Dendritic cell treated with granulocyte-macrophage colony-stimulating factor and Interleukin-4, amounts not matched to agents 40 ng/mL and 50 ng/mL, for 4 days (primary cell): ENCODE results near the gene EIF3I.

Source experiments
- H3K27ac Mint-ChIP-seq: one replicate; pipeline ENCODE4 v1.8.0; 2022; ENCODE audit warnings: mild to moderate bottlenecking, mixed read lengths
- H3K27me3 Mint-ChIP-seq: one replicate; pipeline ENCODE4 v1.8.0; 2022; ENCODE audit warnings: mild to moderate bottlenecking, mixed read lengths
- H3K36me3 Mint-ChIP-seq: one replicate; pipeline ENCODE4 v1.8.0; 2022; ENCODE audit warnings: low read depth, mixed read lengths
- H3K4me1 Mint-ChIP-seq: one replicate; pipeline ENCODE4 v1.8.0; 2022; ENCODE audit warnings: low read depth, mixed read lengths
- H3K4me3 Mint-ChIP-seq: one replicate; pipeline ENCODE4 v1.8.0; 2022; ENCODE audit warnings: mild to moderate bottlenecking, moderate library complexity, mixed read lengths
- H3K9me3 Mint-ChIP-seq: one replicate; pipeline ENCODE4 v1.8.0; 2022; ENCODE audit warnings: mixed read lengths
- intact Hi-C: fragments of 100-400 bp; cut with micrococcal nuclease; formaldehyde crosslinking; loops from one replicate; pipeline ENCODE4 v1.15.0; 2022

Gene EIF3I

DNA sequence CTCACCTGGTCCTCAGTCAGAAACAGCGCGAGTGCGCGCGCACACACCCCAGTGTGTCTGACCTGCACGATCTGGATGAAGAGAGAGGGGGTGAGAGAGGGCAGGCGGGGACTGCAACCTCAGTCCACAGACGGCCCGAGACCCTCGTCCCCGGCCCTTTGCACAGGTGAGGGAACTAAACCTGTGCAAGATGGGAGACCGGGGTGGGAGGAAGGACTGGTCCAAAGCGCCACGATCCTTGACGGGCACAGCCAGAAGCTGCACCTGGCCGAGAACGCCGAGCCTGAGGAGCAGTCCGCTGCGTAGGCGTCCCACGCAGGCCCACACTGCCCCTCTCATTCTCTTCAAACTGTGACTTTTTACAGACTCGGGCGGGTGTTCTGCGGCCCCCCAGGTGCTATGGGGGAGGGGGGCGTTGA is 17.3 kb upstream of the EIF3I start:
- Mint-ChIP-seq H3K36me3 (peaks cover 8% of the 10 kb centered on the region), H3K4me1 (peaks cover 56% of the 10 kb centered on the region), H3K27ac (peak overlapping the region; percentile 83), H3K27me3 (peaks cover 13% of the 10 kb centered on the region), H3K4me3 (peak overlapping the region; percentile 84), H3K9me3 (no peaks in the 10 kb centered on the region)
- intact Hi-C loops: loop anchor here (5.0 kb wide), 1 partner anchor 187 kb away; the partner anchor contains the start of gene BSDC1

DNA sequence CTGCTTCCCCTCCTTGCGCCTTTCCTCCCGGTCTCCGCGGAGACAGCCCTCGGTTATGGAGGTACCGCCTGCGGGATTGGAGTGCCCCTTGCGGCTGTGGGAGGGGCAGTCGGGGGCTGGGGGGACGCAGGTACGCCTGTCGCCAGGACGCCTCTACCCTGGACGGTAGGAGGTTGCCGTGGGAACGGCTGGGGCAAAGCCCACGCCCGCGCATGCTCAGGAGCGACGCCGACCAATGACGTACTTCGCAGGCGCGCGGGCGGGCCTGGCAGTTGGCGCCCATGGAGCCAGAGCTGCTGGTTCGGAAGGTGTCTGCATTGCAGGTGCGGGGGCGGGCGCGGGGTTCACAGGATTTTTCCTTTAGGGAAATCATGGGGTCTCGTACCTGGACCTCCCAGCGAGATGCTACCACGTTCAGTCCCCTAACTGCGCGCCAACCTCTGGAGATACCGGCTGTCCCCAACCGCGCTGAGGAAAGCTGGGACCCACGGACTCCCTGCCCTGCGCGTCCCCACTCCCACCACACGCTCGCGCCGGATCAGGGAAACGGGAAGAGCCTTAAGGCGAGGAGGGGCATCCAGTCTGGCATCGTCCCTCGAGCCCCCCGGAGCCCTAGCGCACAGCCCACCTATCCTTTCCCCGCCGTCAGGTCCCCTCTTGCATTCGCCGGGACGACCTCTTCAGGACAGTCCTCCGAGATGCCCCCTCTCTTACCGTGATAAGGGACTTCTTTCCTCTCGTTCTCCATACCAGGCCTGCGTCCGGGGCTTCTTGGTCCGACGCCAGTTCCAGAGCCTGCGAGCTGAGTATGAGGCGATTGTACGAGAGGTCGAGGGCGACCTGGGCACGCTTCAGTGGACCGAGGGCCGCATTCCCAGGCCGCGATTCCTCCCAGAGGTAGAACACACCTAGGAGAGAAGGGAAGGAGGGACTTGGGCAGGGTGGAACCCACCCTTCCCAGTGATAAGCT is 16.5 kb upstream of the EIF3I start, which contains the start of gene IQCC:
TSS of gene IQCC (plus strand) at position 271 of the 970 bp plus-strand sequence. CDS start at position 282, 11 bp downstream.
- Mint-ChIP-seq H3K4me1 (peaks cover 49% of the 10 kb centered on the region), H3K27me3 (peaks cover 13% of the 10 kb centered on the region), H3K36me3 (peaks cover 8% of the 10 kb centered on the region), H3K4me3 (peak within 1 kb of the TSS; percentile 84), H3K9me3 (no peaks in the 10 kb centered on the region), H3K27ac (peak within 1 kb of the TSS; percentile 83)
- intact Hi-C loops: no loop called here

DNA sequence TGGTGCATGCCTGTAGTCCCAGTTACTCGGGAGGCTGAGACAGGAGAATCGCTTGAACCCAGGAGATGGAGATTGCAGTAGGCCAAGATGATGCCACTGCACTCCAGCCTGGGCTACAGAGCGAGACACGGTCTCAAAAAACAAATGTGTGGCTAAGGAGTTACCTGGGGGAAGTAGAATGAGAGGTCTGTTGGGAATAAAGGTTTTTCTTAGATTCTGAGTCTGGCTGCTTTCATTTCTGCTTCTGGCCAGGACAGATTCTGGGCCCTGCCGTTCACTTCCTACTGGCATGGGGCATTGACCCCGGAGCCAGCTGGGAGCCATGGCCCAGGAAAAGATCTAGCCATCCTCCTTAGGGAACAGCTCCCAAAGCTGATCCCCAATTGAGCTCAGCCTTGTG is 13.7 kb upstream of the EIF3I start:
- peaks cover 3% of the 10 kb centered on the region for H3K27me3 Mint-ChIP-seq
- peaks cover 15% of the 10 kb centered on the region for H3K36me3 Mint-ChIP-seq
- H3K27ac Mint-ChIP-seq: no peak overlapping the region
- peaks cover 30% of the 10 kb centered on the region for H3K4me1 Mint-ChIP-seq
- H3K4me3 Mint-ChIP-seq: no peak overlapping the region
- intact Hi-C loops: no loop called here
- H3K9me3 Mint-ChIP-seq: no peaks in the 10 kb centered on the region

DNA sequence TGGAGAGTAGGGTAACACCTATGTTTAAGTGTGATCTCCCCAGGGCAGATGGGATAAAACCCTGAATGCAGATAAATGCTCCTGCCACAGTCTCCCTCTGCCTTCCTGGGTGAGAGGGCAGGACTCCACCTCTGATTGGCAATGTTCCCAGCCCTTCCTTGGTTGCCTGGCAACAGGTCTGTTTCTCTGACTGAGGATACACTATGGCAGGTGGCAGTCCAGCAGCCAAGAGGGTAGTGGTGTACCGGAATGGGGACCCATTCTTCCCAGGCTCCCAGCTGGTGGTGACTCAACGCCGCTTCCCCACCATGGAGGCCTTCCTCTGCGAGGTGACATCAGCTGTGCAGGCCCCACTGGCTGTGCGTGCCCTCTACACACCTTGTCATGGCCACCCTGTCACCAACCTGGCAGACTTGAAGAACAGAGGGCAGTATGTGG is 13.3 kb upstream of the EIF3I start, which contains the start of gene DCDC2B:
TSS of gene DCDC2B (plus strand) at position 199 of the 438 bp plus-strand sequence. CDS start at position 204, 5 bp downstream.
- no peak within 1 kb of the TSS for H3K27ac Mint-ChIP-seq
- H3K4me1 Mint-ChIP-seq: peaks cover 30% of the 10 kb centered on the region
- intact Hi-C loops: no loop called here
- H3K9me3 Mint-ChIP-seq: no peaks in the 10 kb centered on the region
- H3K4me3 Mint-ChIP-seq: no peak within 1 kb of the TSS
- peaks cover 19% of the 10 kb centered on the region for H3K36me3 Mint-ChIP-seq
- peaks cover 3% of the 10 kb centered on the region for H3K27me3 Mint-ChIP-seq

DNA sequence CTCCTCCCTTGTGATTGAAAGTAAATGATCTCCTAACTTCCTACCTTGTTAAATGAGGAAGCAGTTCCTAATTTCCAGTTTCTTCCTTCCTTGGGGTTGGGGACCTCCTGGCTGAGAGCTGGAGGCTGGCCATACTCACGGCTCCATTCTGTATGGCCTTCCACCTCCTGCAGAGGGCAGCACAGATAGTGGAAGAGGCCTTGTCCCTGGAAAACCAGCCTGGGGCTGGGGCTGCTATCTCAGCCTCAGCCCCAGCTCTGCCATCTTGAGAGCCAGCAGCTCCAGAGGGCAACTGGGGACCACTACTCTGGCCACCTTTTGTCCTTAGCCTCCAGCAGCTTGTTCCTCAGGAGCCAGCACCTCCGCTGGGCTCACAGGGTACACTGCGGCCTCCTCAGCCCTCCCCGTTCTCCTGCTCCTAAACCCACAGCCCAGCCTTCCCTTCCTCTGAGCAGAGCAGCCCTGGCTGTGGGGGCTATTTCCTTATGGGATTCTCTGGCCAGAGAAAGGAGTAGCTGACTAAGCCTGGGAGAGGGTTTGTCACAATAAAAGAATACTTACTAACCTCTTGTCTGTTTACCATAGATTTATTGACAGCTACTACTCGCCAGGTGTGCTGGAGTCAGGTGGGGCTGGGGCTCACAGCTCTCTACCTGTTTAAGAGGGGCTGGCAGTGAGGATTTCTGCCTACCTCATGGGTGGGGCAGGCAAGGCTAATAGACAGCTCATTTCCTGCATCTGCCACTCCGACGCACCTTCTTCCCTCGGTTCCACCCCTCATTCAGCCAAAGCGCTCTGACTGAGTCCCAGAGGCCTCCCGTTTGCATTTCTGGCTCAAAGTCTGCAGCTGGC is 6.4 kb upstream of the EIF3I start:
- Mint-ChIP-seq H3K9me3 (no peaks in the 10 kb centered on the region), H3K36me3 (peaks cover 77% of the 10 kb centered on the region), H3K27me3 (no peaks in the 10 kb centered on the region), H3K27ac (peak overlapping the region; percentile 70), H3K4me1 (peaks cover 33% of the 10 kb centered on the region), H3K4me3 (no peak overlapping the region)
- intact Hi-C loops: loop anchor here (5.0 to 10.0 kb wide), 2 partner anchors 159 to 196 kb away; no protein-coding TSS in a partner anchor

DNA sequence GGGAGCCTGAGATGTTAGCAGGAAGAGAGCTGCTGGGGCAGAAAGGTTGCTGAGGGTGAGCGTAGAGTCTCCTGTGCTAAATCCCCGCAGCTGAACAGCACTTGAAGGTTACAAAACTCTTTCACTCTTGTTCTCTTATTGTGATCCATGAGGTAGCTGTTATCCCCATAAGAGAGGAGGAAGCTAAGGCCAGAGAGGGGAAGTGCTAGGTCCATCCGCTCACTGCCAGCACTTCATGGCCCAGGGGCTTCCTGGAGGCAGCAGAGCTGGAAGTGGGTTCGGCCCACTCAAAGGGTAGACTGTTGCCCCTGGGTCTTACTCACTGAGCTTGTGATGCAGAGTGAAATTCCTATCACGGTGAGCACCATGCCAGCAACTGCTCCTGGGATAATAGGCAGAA is 5.6 kb upstream of the EIF3I start:
- no peaks in the 10 kb centered on the region for H3K9me3 Mint-ChIP-seq

DNA sequence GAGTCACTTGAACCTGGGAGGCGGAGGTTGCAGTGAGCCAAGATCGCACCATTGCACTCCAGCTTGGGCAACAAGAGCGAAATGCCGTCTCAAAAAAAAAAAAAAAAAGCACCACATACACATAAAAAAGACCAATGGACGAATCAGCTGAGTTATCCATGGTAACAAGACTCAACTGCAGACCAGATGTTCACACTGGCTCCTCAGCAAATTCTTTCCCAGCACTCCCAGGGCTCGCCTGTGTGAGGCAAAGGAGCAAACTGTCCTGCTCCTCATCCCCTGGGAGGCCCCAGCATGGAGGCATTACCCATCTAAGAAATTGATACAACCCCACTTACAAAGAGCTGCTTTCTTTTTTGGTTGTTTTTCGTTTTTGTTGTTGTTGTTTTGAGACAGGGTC is 3.2 kb upstream of the EIF3I start:
- intact Hi-C loops: loop anchor here (5.0 to 10.0 kb wide), 2 partner anchors 156 to 193 kb away; no protein-coding TSS in a partner anchor
- H3K36me3 Mint-ChIP-seq: peaks cover 79% of the 10 kb centered on the region
- no peaks in the 10 kb centered on the region for H3K27me3 Mint-ChIP-seq
- H3K27ac Mint-ChIP-seq: no peak overlapping the region
- no peak overlapping the region for H3K4me3 Mint-ChIP-seq
- peaks cover 58% of the 10 kb centered on the region for H3K4me1 Mint-ChIP-seq
- no peaks in the 10 kb centered on the region for H3K9me3 Mint-ChIP-seq

More for the DNA sequence above, 5.6 kb upstream of the EIF3I start:
- Mint-ChIP-seq H3K4me1 (peaks cover 40% of the 10 kb centered on the region), H3K27me3 (no peaks in the 10 kb centered on the region), H3K27ac (peak overlapping the region; percentile 70), H3K4me3 (no peak overlapping the region), H3K36me3 (peaks cover 77% of the 10 kb centered on the region)
- intact Hi-C loops: loop anchor here (5.0 to 10.0 kb wide), 2 partner anchors 158 to 196 kb away; no protein-coding TSS in a partner anchor

DNA sequence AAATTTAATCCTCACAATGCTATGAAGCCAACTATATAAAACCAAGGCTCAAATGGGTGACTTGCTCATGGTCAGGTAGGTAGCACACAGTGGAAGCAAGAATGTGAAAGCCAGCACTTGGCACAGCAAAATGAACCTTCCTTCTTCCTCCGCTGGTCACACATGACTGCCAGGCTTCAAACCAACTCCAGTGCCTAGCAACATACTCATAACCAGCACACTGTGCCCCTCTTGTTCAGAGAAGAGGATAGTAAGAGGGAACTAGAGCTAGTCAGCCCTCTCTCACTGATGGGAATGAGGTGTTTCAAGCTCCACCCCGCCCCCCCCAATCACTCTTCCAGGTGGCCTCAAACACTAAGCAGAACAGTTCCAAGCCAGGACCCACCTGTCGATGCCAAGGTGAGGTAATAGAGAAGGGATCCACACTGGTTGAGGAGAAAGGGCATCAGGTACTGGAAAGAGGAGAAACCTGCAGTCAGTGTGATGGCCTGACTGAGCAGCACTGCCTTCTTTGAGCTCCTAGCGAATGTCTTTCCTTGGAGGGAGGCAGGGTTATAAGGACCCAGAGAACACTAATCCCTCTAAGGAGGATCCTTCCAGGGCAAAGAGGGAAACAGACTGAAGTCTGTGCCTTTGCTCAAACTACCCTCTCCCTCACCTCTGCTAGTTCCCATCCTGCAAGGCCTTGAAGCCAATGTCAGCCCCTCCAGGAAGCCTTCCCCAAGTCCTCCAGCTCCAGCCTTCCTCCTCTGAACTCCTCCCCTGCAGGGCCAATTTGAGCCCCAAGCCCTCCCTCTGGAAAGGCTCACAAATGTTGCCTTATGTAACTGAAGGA is 1.2 kb upstream of the EIF3I start:
- Mint-ChIP-seq H3K4me3 (peak overlapping the region; percentile 96), H3K36me3 (peaks cover 79% of the 10 kb centered on the region), H3K27ac (peak overlapping the region; percentile 95), H3K4me1 (peaks cover 51% of the 10 kb centered on the region), H3K27me3 (no peaks in the 10 kb centered on the region), H3K9me3 (no peaks in the 10 kb centered on the region)
- intact Hi-C loops: no loop called here

DNA sequence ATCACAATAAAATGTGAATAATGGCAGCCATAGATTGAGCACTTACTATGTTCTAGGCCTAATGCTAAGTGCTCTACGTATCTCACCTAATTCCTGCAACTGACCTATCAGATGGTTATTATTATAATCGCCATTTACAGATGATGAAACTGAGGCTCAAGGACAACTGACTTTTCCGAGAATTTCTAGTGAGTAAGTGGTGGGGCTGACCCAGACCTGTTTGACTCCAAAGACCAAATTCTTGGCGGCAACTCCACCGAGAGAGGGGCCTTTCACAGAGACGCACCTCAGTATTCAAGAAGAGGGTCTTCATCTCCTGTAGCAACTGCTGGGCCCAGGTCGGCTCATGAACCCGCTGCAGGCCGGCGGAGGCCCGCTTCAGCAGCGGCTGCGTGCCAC is 627 bp upstream of the EIF3I start:
- Mint-ChIP-seq H3K4me3 (peak overlapping the region; percentile 96), H3K27me3 (no peaks in the 10 kb centered on the region), H3K27ac (peak overlapping the region; percentile 95), H3K36me3 (peaks cover 79% of the 10 kb centered on the region), H3K9me3 (no peaks in the 10 kb centered on the region), H3K4me1 (peaks cover 45% of the 10 kb centered on the region)
- intact Hi-C loops: no loop called here

DNA sequence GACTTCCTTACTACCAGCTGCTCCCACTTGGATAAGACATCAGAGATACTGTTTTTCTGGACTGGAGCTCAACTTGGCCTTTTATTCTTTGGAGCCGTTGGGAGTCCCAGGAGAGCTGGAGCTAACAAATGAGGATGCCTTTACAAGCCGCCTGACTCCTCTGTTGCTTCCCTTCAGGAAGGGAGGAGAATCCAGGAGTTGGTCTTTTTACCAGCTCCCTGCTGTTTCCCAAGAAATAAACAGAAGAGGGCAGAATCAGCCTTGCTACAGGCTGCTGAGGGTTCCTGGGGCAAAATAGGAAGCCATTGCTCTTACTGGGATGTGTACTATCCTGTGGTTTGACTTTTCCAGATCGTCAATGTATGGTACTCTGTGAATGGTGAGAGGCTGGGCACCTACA is 1.5 kb downstream of the EIF3I start:
- Mint-ChIP-seq H3K4me1 (peaks cover 35% of the 10 kb centered on the region), H3K9me3 (no peaks in the 10 kb centered on the region)
- intact Hi-C loops: loop anchor here (2.0 kb wide), 1 partner anchor 17 kb away; no protein-coding TSS in a partner anchor

DNA sequence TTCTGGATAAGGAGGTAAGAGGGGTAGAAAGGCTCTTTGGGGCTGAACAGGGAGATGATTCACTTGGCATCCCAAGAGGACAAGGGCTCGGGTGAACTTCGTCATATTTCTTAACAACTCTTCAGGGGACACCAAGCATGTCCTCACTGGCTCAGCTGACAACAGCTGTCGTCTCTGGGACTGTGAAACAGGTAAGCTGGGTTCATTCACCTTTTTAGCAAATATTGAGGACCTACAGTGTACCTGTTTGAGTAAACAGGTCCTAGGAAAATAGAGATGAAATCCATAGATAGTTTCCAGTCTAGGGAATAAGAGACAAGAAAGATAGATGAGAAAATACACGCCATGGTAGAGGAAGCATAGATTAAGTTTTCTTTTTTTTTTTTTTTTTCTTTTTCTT is 2.1 kb downstream of the EIF3I start:
- no peak overlapping the region for H3K4me3 Mint-ChIP-seq
- peaks cover 35% of the 10 kb centered on the region for H3K4me1 Mint-ChIP-seq
- peak overlapping the region; percentile 10 for H3K27ac Mint-ChIP-seq
- H3K27me3 Mint-ChIP-seq: no peaks in the 10 kb centered on the region
- no peaks in the 10 kb centered on the region for H3K9me3 Mint-ChIP-seq
- intact Hi-C loops: no loop called here
- peaks cover 79% of the 10 kb centered on the region for H3K36me3 Mint-ChIP-seq

More for the DNA sequence above, 1.5 kb downstream of the EIF3I start:
- Mint-ChIP-seq H3K4me3 (no peak overlapping the region), H3K27ac (peak overlapping the region; percentile 95), H3K27me3 (no peaks in the 10 kb centered on the region), H3K36me3 (peaks cover 79% of the 10 kb centered on the region)

DNA sequence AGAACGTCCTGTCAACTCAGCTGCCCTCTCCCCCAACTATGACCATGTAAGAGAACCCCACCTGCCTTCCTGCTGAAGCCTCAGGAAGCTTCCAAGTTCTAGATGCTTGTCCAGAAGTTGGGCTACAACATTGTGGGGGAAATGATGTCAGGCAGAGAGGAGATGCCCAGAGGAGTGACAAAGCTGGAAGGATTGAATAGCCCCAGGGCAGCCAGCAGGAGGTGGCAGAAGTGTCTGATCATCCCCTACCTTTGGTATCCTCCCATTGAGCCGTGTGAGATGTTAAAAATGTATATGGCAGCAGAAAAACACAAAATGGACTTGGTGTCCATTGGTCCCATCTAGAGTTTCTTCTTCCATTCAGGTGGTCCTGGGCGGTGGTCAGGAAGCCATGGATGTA is 6.6 kb downstream of the EIF3I start:
- H3K27me3 Mint-ChIP-seq: no peaks in the 10 kb centered on the region
- H3K4me3 Mint-ChIP-seq: no peak overlapping the region
- no peak overlapping the region for H3K27ac Mint-ChIP-seq
- peaks cover 87% of the 10 kb centered on the region for H3K36me3 Mint-ChIP-seq
- no peaks in the 10 kb centered on the region for H3K9me3 Mint-ChIP-seq
- peaks cover 5% of the 10 kb centered on the region for H3K4me1 Mint-ChIP-seq
- intact Hi-C loops: no loop called here
